Natural killer cell treated with Interleukin-12 subunit alpha and Interleukin-12 subunit beta and Interleukin-15 and Interleukin-18, amount 100 ng/mL, for 72 hours (primary cell): ENCODE data around the gene PDS5B. TPM values are rescaled to one million over a fixed set of nuclear protein-coding genes. Genes with fewer than 3 reads are reported as not detected.

Source experiments
- ATAC-seq, 2 donors: fragments of 150-1000 bp; cut with Tn5 transposase in 1 of 2; sonication (Bioruptor Pico), chemical (Tn5 transposase) in 1 of 2; 2 replicates each; pipeline ENCODE4 v1.10.0; 2021
- DNase-seq: peaks from one replicate; pipeline ENCODE4 v3.0.0; 2022; ENCODE audit warnings: low spot score
- H3K27ac Mint-ChIP-seq, 2 donors: 1 replicate in 1 of 2; 2 replicates in 1 of 2; pipeline ENCODE4 v1.8.0; 2022; ENCODE audit warnings: mixed read lengths in 2 of 2, mild to moderate bottlenecking in 1 of 2, moderate library complexity in 1 of 2
- H3K27me3 Mint-ChIP-seq, 2 donors: 1 replicate in 1 of 2; 2 replicates in 1 of 2; pipeline ENCODE4 v1.8.0; 2022; ENCODE audit warnings: mixed read lengths in 2 of 2
- H3K36me3 Mint-ChIP-seq: one replicate; pipeline ENCODE4 v1.8.0; 2022; ENCODE audit warnings: mixed read lengths
- H3K4me1 Mint-ChIP-seq, 2 donors: 1 replicate in 1 of 2; 2 replicates in 1 of 2; pipeline ENCODE4 v1.8.0; 2022; ENCODE audit warnings: low read depth in 2 of 2, mixed read lengths in 2 of 2, mild to moderate bottlenecking in 1 of 2
- H3K4me3 Mint-ChIP-seq: one replicate; pipeline ENCODE4 v1.8.0; 2022; ENCODE audit warnings: mixed read lengths
- H3K9me3 Mint-ChIP-seq: 2 replicates; pipeline ENCODE4 v1.8.0; 2022; ENCODE audit warnings: mixed read lengths
- total RNA-seq, 2 donors: library from RNA; stranded (reverse); gene quantifications; one replicate each; pipeline ENCODE4 v1.2.3, GENCODE V29; 2022

PDS5B gene
- total RNA-seq, 2 donors from 2014 or later = 46.9 to 48.6 TPM

GRCh38 chr13:32642858-32643257 lies 56.6 kb downstream of the PDS5B start:
- peak overlapping the region; percentile 24 to 40 for H3K27ac Mint-ChIP-seq
- peak in 1 of 2 donors; percentile 63 for ATAC-seq
- H3K4me1 Mint-ChIP-seq = peaks cover 45 to 66% of the 10 kb centered on the region in 2 donors
- H3K4me3 Mint-ChIP-seq = peak overlapping the region; percentile 44
- H3K27me3 Mint-ChIP-seq = no peaks in the 10 kb centered on the region
- no peak for DNase-seq
- no peaks in the 10 kb centered on the region for H3K9me3 Mint-ChIP-seq
- H3K36me3 Mint-ChIP-seq = no peaks in the 10 kb centered on the region

GRCh38 chr13:32645854-32646253 lies 59.6 kb downstream of the PDS5B start:
- no peaks in the 10 kb centered on the region for H3K9me3 Mint-ChIP-seq
- peak overlapping the region; percentile 73 for H3K4me3 Mint-ChIP-seq
- ATAC-seq (peak; percentile 85 to 86), DNase-seq (peak; percentile 62)
- H3K4me1 Mint-ChIP-seq = peaks cover 55 to 72% of the 10 kb centered on the region in 2 donors
- no peaks in the 10 kb centered on the region for H3K36me3 Mint-ChIP-seq
- no peaks in the 10 kb centered on the region for H3K27me3 Mint-ChIP-seq
- peak overlapping the region; percentile 69 to 84 for H3K27ac Mint-ChIP-seq

GRCh38 chr13:32647926-32648325 lies 61.7 kb downstream of the PDS5B start:
- Mint-ChIP-seq H3K4me1 (peaks cover 46 to 57% of the 10 kb centered on the region in 2 donors), H3K27me3 (no peaks in the 10 kb centered on the region), H3K36me3 (no peaks in the 10 kb centered on the region), H3K4me3 (no peak overlapping the region), H3K9me3 (no peaks in the 10 kb centered on the region), H3K27ac (peak overlapping the region; percentile 34 to 69)
- ATAC-seq = no peak
- DNase-seq = no peak

GRCh38 chr13:32650705-32651311 lies 64.6 kb downstream of the PDS5B start:
- Mint-ChIP-seq H3K4me3 (no peak overlapping the region), H3K27me3 (no peaks in the 10 kb centered on the region), H3K4me1 (peaks cover 35 to 38% of the 10 kb centered on the region in 2 donors), H3K36me3 (peaks cover 9% of the 10 kb centered on the region), H3K27ac (peak overlapping the region in 1 of 2 donors; percentile 60), H3K9me3 (no peaks in the 10 kb centered on the region)
- DNase-seq (peak; percentile 68), ATAC-seq (peak; percentile 84)

- peaks cover 23% of the 10 kb centered on the region for H3K36me3 Mint-ChIP-seq
- no peak overlapping the region for H3K4me3 Mint-ChIP-seq
Observed at GRCh38 chr13:32657309-32657708, 71.1 kb downstream of the PDS5B start.

GRCh38 chr13:32659736-32660135 lies 73.5 kb downstream of the PDS5B start:
- Mint-ChIP-seq H3K4me1 (peaks cover 16 to 23% of the 10 kb centered on the region in 2 donors), H3K27me3 (no peaks in the 10 kb centered on the region), H3K9me3 (no peaks in the 10 kb centered on the region), H3K4me3 (no peak overlapping the region), H3K27ac (no peak overlapping the region), H3K36me3 (peaks cover 25% of the 10 kb centered on the region)
- ATAC-seq (no peak), DNase-seq (no peak)

More at GRCh38 chr13:32657309-32657708, 71.1 kb downstream of the PDS5B start:
- ATAC-seq = no peak
- no peak overlapping the region for H3K27ac Mint-ChIP-seq
- no peaks in the 10 kb centered on the region for H3K9me3 Mint-ChIP-seq
- H3K27me3 Mint-ChIP-seq = no peaks in the 10 kb centered on the region
- peaks cover 22 to 29% of the 10 kb centered on the region in 2 donors for H3K4me1 Mint-ChIP-seq
- no peak for DNase-seq

- Mint-ChIP-seq H3K27ac (no peak overlapping the region), H3K9me3 (no peaks in the 10 kb centered on the region), H3K4me3 (no peak overlapping the region), H3K36me3 (peaks cover 21% of the 10 kb centered on the region), H3K27me3 (no peaks in the 10 kb centered on the region), H3K4me1 (peaks cover 16 to 19% of the 10 kb centered on the region in 2 donors)
- no peak for DNase-seq
- no peak for ATAC-seq
Observed at GRCh38 chr13:32660227-32660626, 74.0 kb downstream of the PDS5B start.

- H3K27ac Mint-ChIP-seq = no peak overlapping the region
- H3K4me3 Mint-ChIP-seq = no peak overlapping the region
- H3K36me3 Mint-ChIP-seq = peaks cover 12% of the 10 kb centered on the region
- DNase-seq (no peak), ATAC-seq (no peak)
- peaks cover 10 to 12% of the 10 kb centered on the region in 2 donors for H3K4me1 Mint-ChIP-seq
- no peaks in the 10 kb centered on the region for H3K9me3 Mint-ChIP-seq
- no peaks in the 10 kb centered on the region for H3K27me3 Mint-ChIP-seq
Observed at GRCh38 chr13:32661685-32662084, 75.4 kb downstream of the PDS5B start.

- H3K9me3 Mint-ChIP-seq = no peaks in the 10 kb centered on the region
- H3K27ac Mint-ChIP-seq = no peak overlapping the region
- ATAC-seq (no peak), DNase-seq (no peak)
- no peak overlapping the region for H3K4me3 Mint-ChIP-seq
- H3K27me3 Mint-ChIP-seq = no peaks in the 10 kb centered on the region
- H3K4me1 Mint-ChIP-seq = peaks cover 0 to 2% of the 10 kb centered on the region in 2 donors
- peaks cover 4% of the 10 kb centered on the region for H3K36me3 Mint-ChIP-seq
Observed at GRCh38 chr13:32663660-32664059, 77.4 kb downstream of the PDS5B start.

GRCh38 chr13:32666990-32667571 lies 80.8 kb downstream of the PDS5B start:
- peaks cover 0 to 2% of the 10 kb centered on the region in 2 donors for H3K4me1 Mint-ChIP-seq
- H3K36me3 Mint-ChIP-seq = peaks cover 4% of the 10 kb centered on the region
- no peaks in the 10 kb centered on the region for H3K9me3 Mint-ChIP-seq
- no peak for ATAC-seq
- no peak overlapping the region for H3K27ac Mint-ChIP-seq
- no peak for DNase-seq
- H3K27me3 Mint-ChIP-seq = no peaks in the 10 kb centered on the region
- no peak overlapping the region for H3K4me3 Mint-ChIP-seq

- Mint-ChIP-seq H3K4me1 (no peaks in the 10 kb centered on the region), H3K4me3 (no peak overlapping the region), H3K27me3 (no peaks in the 10 kb centered on the region), H3K27ac (no peak overlapping the region), H3K36me3 (no peaks in the 10 kb centered on the region), H3K9me3 (no peaks in the 10 kb centered on the region)
- no peak for ATAC-seq
- DNase-seq = no peak
Observed at GRCh38 chr13:32669030-32669646, 82.9 kb downstream of the PDS5B start.

- peaks cover 5% of the 10 kb centered on the region for H3K36me3 Mint-ChIP-seq
Observed at GRCh38 chr13:32674503-32674902, 88.3 kb downstream of the PDS5B start.

GRCh38 chr13:32676242-32676641 lies 90.0 kb downstream of the PDS5B start:
- Mint-ChIP-seq H3K27ac (no peak overlapping the region), H3K27me3 (no peaks in the 10 kb centered on the region), H3K4me3 (no peak overlapping the region), H3K9me3 (no peaks in the 10 kb centered on the region), H3K36me3 (peaks cover 12% of the 10 kb centered on the region), H3K4me1 (peaks cover 0 to 5% of the 10 kb centered on the region in 2 donors)
- DNase-seq = no peak
- ATAC-seq = no peak

More at GRCh38 chr13:32674503-32674902, 88.3 kb downstream of the PDS5B start:
- ATAC-seq (no peak), DNase-seq (no peak)
- Mint-ChIP-seq H3K4me3 (no peak overlapping the region), H3K27me3 (no peaks in the 10 kb centered on the region), H3K27ac (no peak overlapping the region), H3K4me1 (no peaks in the 10 kb centered on the region), H3K9me3 (no peaks in the 10 kb centered on the region)

- no peak for ATAC-seq
- no peak overlapping the region for H3K4me3 Mint-ChIP-seq
- H3K36me3 Mint-ChIP-seq = peaks cover 11% of the 10 kb centered on the region
Observed at GRCh38 chr13:32682130-32682529, 95.9 kb downstream of the PDS5B start.

More at GRCh38 chr13:32682130-32682529, 95.9 kb downstream of the PDS5B start:
- H3K27ac Mint-ChIP-seq = peak overlapping the region in 1 of 2 donors; percentile 84
- DNase-seq = no peak
- no peaks in the 10 kb centered on the region for H3K27me3 Mint-ChIP-seq
- H3K9me3 Mint-ChIP-seq = no peaks in the 10 kb centered on the region
- H3K4me1 Mint-ChIP-seq = peaks cover 0 to 13% of the 10 kb centered on the region in 2 donors
